Measurements from ENCODE around the gene ARHGAP22. TPM values are rescaled to one million over a fixed set of nuclear protein-coding genes. Genes with fewer than 3 reads are reported as not detected.
A peak's percentile ranks its signal among the peaks of the same experiment; 100 is the strongest.

Gene ARHGAP22
- total RNA-seq, 1 donor from 2014 or later, result 1.6 TPM

GRCh38 chr10:48550071-48550691 lies 54.7 kb downstream of the ARHGAP22 start:
- no peak for ATAC-seq

GRCh38 chr10:48549236-48549635 lies 55.6 kb downstream of the ARHGAP22 start:
- no peak for ATAC-seq

- ATAC-seq, result no peak
Measured at GRCh38 chr10:48548531-48549135, 56.2 kb downstream of the ARHGAP22 start.

GRCh38 chr10:48547981-48548380 lies 56.9 kb downstream of the ARHGAP22 start:
- no peak for ATAC-seq

GRCh38 chr10:48547061-48547895 lies 57.6 kb downstream of the ARHGAP22 start:
- no peak for ATAC-seq

- ATAC-seq, result no peak
Measured at GRCh38 chr10:48545462-48546145, 59.3 kb downstream of the ARHGAP22 start.

GRCh38 chr10:48543182-48543844 lies 61.6 kb downstream of the ARHGAP22 start:
- ATAC-seq, result no peak

- no peak for ATAC-seq
Measured at GRCh38 chr10:48542471-48543181, 62.2 kb downstream of the ARHGAP22 start.

- ATAC-seq, result no peak
Measured at GRCh38 chr10:48541144-48541795, 63.6 kb downstream of the ARHGAP22 start.

- ATAC-seq, result no peak
Measured at GRCh38 chr10:48538611-48539010, 66.3 kb downstream of the ARHGAP22 start.

GRCh38 chr10:48536916-48537890 lies 67.7 kb downstream of the ARHGAP22 start:
- no peak for ATAC-seq

GRCh38 chr10:48536156-48536500 lies 68.7 kb downstream of the ARHGAP22 start:
- no peak for ATAC-seq

GRCh38 chr10:48535416-48536155 lies 69.3 kb downstream of the ARHGAP22 start:
- peak; percentile 42 for ATAC-seq

GRCh38 chr10:48533951-48534720 lies 70.7 kb downstream of the ARHGAP22 start:
- ATAC-seq, result no peak

GRCh38 chr10:48533540-48533939 lies 71.3 kb downstream of the ARHGAP22 start:
- no peak for ATAC-seq

- ATAC-seq, result no peak
Measured at GRCh38 chr10:48531486-48531885, 73.4 kb downstream of the ARHGAP22 start.

- ATAC-seq, result no peak
Measured at GRCh38 chr10:48529331-48529730, 75.5 kb downstream of the ARHGAP22 start.

GRCh38 chr10:48527756-48528155 lies 77.1 kb downstream of the ARHGAP22 start:
- no peak for ATAC-seq

Measured in esophagus mucosa (tissue), 1 donor.